ENCODE measurements around the gene MYH15. TPM values are rescaled to one million over a fixed set of nuclear protein-coding genes. Genes with fewer than 3 reads are reported as not detected.

The MYH15 gene
- total and polyA plus RNA-seq, 8 donors, result 0.03 to 0.19 (median 0.06) TPM; not detected in 3

- intact Hi-C loops (cut with DNase I), result no loop called here
- Histone ChIP-seq H3K27ac (no peak overlapping the region), H3K4me3 (no peak overlapping the region), H3K9me3 (no peaks in the 10 kb centered on the region), H3K27me3 (no peaks in the 10 kb centered on the region), H3K4me1 (peaks cover 6 to 9% (median 8%) of the 10 kb centered on the region in 3 donors), H3K36me3 (no peaks in the 10 kb centered on the region)
- TF ChIP-seq, protein P1, sequence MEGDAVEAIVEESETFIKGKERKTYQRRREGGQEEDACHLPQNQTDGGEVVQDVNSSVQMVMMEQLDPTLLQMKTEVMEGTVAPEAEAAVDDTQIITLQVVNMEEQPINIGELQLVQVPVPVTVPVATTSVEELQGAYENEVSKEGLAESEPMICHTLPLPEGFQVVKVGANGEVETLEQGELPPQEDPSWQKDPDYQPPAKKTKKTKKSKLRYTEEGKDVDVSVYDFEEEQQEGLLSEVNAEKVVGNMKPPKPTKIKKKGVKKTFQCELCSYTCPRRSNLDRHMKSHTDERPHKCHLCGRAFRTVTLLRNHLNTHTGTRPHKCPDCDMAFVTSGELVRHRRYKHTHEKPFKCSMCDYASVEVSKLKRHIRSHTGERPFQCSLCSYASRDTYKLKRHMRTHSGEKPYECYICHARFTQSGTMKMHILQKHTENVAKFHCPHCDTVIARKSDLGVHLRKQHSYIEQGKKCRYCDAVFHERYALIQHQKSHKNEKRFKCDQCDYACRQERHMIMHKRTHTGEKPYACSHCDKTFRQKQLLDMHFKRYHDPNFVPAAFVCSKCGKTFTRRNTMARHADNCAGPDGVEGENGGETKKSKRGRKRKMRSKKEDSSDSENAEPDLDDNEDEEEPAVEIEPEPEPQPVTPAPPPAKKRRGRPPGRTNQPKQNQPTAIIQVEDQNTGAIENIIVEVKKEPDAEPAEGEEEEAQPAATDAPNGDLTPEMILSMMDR (IDR thresholded peaks at IDR 0.05), result no peak
- no peak for DNase-seq
- no peak for ATAC-seq
- no peak for FAIRE-seq
- WGBS, 2 donors, result 97% methylated on average over 1 of the region's 1 CpG
These were observed 176.4 kb downstream of the MYH15 start for GRCh38 chr3:108333961-108334360.

GRCh38 chr3:108331792-108332191 is 178.6 kb downstream of the MYH15 start:
- Histone ChIP-seq H3K27ac (no peak overlapping the region), H3K4me3 (no peak overlapping the region), H3K4me1 (peaks cover 0 to 7% (median 0%) of the 10 kb centered on the region in 3 donors), H3K27me3 (no peaks in the 10 kb centered on the region), H3K9me3 (no peaks in the 10 kb centered on the region), H3K36me3 (no peaks in the 10 kb centered on the region)
- no peak for ATAC-seq
- TF ChIP-seq, protein P1 (IDR thresholded peaks at IDR 0.05), result no peak
- DNase-seq, result no peak
- no peak for FAIRE-seq
- intact Hi-C loops (cut with DNase I), result no loop called here
- WGBS, 2 donors, result 93 to 95% methylated on average over 3 of the region's 3 CpGs

Other genes starting within 250 kb of the MYH15 start
- gene HHLA2, start 214.0 kb downstream of the MYH15 start, total RNA-seq, result 1 to 10 TPM in 4 of 6 donors, under 1 TPM in 2; 0.28 to 2.8 (median 1.1) TPM
- under 1 TPM; 0.23 to 0.54 TPM for gene HHLA2, start 214.0 kb downstream of the MYH15 start, polyA plus RNA-seq
- gene CIP2A, start 78.8 kb upstream of the MYH15 start, total RNA-seq, result 1 to 10 TPM in 3 of 6 donors, under 1 TPM in 3; 0.23 to 1.5 (median 1.0) TPM
- gene CIP2A, start 78.8 kb upstream of the MYH15 start, polyA plus RNA-seq, result 1 to 10 TPM in 1 of 2 donors, under 1 TPM in 1; 0.19 to 1.0 TPM
- 1 to 10 TPM; 2.8 to 9.9 (median 6.0) TPM for gene DZIP3, start 79.1 kb upstream of the MYH15 start, total RNA-seq
- gene DZIP3, start 79.1 kb upstream of the MYH15 start, polyA plus RNA-seq, result 10 to 100 TPM in 1 of 2 donors, 1 to 10 TPM in 1; 3.5 to 12.3 TPM
- not detected for gene RETNLB, start 246.8 kb upstream of the MYH15 start, total RNA-seq
- not detected for gene RETNLB, start 246.8 kb upstream of the MYH15 start, polyA plus RNA-seq